OCI-LY7 (cell line): ENCODE measurements around the gene NPIPB6. TPM values are rescaled to one million over a fixed set of nuclear protein-coding genes. Genes with fewer than 3 reads are reported as not detected.
A peak's percentile ranks its signal among the peaks of the same experiment; 100 is the strongest.

Experiments
- BruUV-seq: library from RNA; stranded (reverse); fragments of 400-500 nt; replicated peaks from 2 replicates; lab custom pipeline; 2021; lab: Mats Ljungman, UMichigan
- CTCF ChIA-PET: fragments of 300-600 bp; sonication (Branson Sonifier 250); formaldehyde crosslinking; loops from one replicate; lab custom pipeline; 2022; ENCODE audit warnings: antibody characterized with exemption; ENCODE audit not compliant: unreplicated experiment; lab: Charles Lee
- POLR2A ChIA-PET: fragments of 300-600 bp; sonication (Branson Sonifier 250); formaldehyde crosslinking; loops from one replicate; lab custom pipeline; 2022; ENCODE audit warnings: antibody characterized with exemption; lab: Charles Lee
- DNase-seq: peaks from one replicate; pipeline ENCODE4 v3.0.0-alpha.2; 2015; ENCODE audit warnings: low spot score
- H2AFZ ChIP-seq: fragments of 200-600 bp; sonication (generic), shearing (Covaris generic); 2 replicates; pipeline ENCODE4 v1.6.1; 2014; ENCODE audit warnings: mild to moderate bottlenecking, antibody characterized with exemption, low read length, moderate library complexity
- H3K27ac ChIP-seq: fragments of 200-600 bp; sonication (generic); 2 replicates; pipeline ENCODE4 v1.5.1; 2014; ENCODE audit warnings: mixed run types, low read depth, mild to moderate bottlenecking, moderate library complexity, low read length, inconsistent platforms; ENCODE audit not compliant: poor library complexity, severe bottlenecking
- H3K36me3 ChIP-seq: fragments of 200-600 bp; sonication (generic); 2 replicates; pipeline ENCODE4 v1.6.1; 2014; ENCODE audit warnings: mild to moderate bottlenecking, antibody characterized with exemption, low read length, moderate library complexity, mixed read lengths; ENCODE audit not compliant: insufficient read depth
- H3K4me1 ChIP-seq: fragments of 200-600 bp; sonication (generic); 2 replicates; pipeline ENCODE4 v1.5.1; 2014; ENCODE audit warnings: mild to moderate bottlenecking, low read length; ENCODE audit not compliant: insufficient read depth, poor library complexity, severe bottlenecking
- H3K4me2 ChIP-seq: fragments of 200-600 bp; sonication (generic); 2 replicates; pipeline ENCODE4 v1.6.1; 2014; ENCODE audit warnings: mild to moderate bottlenecking, low read length
- H3K4me3 ChIP-seq: fragments of 200-600 bp; sonication (generic); 2 replicates; pipeline ENCODE4 v1.5.1; 2014; ENCODE audit warnings: mild to moderate bottlenecking, low read depth, low read length; ENCODE audit not compliant: poor library complexity, severe bottlenecking
- H3K79me2 ChIP-seq: fragments of 200-600 bp; sonication (generic); 2 replicates; pipeline ENCODE4 v1.6.1; 2016; ENCODE audit warnings: low read depth, mild to moderate bottlenecking, low read length, moderate library complexity, mixed read lengths; ENCODE audit not compliant: insufficient read depth
- H3K9me2 ChIP-seq: fragments of 200-600 bp; sonication (generic); 2 replicates; pipeline ENCODE4 v1.6.1; 2016; ENCODE audit warnings: mild to moderate bottlenecking, low read length, mixed read lengths; ENCODE audit not compliant: insufficient read depth
- H3K9me3 ChIP-seq: fragments of 200-600 bp; sonication (generic); 2 replicates; pipeline ENCODE4 v1.6.1; 2014; ENCODE audit warnings: mild to moderate bottlenecking, mixed run types, low read length, mixed read lengths
- H4K20me1 ChIP-seq: fragments of 200-600 bp; sonication (generic); 2 replicates; pipeline ENCODE4 v1.6.1; 2014; ENCODE audit warnings: mild to moderate bottlenecking, antibody characterized with exemption, low read length, moderate library complexity, mixed read lengths; ENCODE audit not compliant: insufficient read depth
- CTCF ChIP-seq: fragments of 200-600 bp; sonication (generic); conservative IDR thresholded peaks from 2 replicates; pipeline ENCODE4 v1.5.1; 2014; ENCODE audit warnings: mild to moderate bottlenecking, antibody characterized with exemption, low read length, moderate library complexity, mixed read lengths
- EZH2phosphoT487 ChIP-seq: fragments of 200-600 bp; sonication (generic); IDR thresholded peaks from 2 replicates; pipeline ENCODE4 v1.6.1; 2018; ENCODE audit warnings: low read depth, borderline replicate concordance, mild to moderate bottlenecking, mixed run types, antibody characterized with exemption, low read length, moderate library complexity, mixed read lengths
- intact Hi-C: fragments of 100-400 bp; cut with micrococcal nuclease; formaldehyde crosslinking; loops from one replicate; pipeline ENCODE4 v1.10.0; 2022; ENCODE audit not compliant: unreplicated experiment
- microRNA-seq: library from miRNA; unstranded; fragments of <30 nt; microRNA quantifications from one replicate; pipeline ENCODE4 v1.2.0, GENCODE V29; 2022; ENCODE audit warnings: borderline replicate concordance
- small RNA-seq: library from RNA; depleted of rRNA; stranded (forward); fragments of <200 nt; gene quantifications from one replicate; pipeline ENCODE3, GENCODE V24; 2014
- total RNA-seq, 2 experiments: library from RNA; depleted of rRNA in 1 of 2; stranded (reverse); fragments of >200 nt in 1 of 2; shearing (Covaris generic) in 1 of 2; gene quantifications; 2 replicates each; pipeline ENCODE4 v1.2.3, GENCODE V29; 2014 to 2022

The NPIPB6 gene
- total RNA-seq, 2 experiments from 2014 or later, result 5.3 to 16.1 TPM

DNA sequence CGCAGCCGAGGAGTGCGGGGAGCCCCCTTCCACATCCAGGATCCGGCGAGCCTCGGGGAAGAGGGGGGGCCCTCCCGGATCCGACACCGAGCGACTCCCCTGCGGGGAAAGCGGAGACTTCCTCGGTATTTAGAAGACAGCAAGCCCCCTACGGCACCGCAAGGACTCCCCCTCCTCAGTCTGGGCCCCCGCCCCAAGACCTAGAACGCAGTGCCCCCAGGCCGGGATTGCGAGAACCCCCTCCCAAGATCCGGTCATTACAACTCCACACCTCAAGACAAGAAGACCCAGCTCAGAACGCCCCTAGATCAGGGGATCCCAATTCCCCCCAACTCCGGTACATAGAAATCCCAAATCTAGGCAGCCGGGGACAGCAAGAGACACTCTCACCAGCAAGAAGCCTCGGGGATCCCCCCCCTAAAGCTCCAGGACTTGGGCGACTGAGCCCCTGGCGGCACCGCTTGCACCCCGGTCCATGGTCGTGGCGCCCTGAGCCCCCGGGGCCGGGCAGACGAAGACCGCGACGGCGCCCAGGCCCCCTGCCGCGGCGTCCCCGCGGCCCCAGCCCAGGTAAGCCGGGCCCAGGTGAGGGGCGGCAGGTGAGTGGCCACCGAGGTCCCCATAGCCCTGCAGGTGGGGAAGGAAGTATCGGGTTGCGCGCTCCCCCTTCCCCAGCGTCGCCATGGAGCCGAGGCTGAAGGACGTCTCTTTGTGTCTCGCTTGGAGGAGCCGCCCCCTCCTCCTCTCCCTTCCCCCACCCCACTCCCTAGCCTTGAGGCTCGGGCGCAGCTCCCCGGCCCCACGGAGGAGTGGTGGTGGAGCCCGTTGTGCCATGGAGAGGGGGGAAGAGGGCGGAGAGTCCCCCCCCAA is 70.3 kb downstream of the NPIPB6 start:
- Histone ChIP-seq H2AFZ (peak overlapping the region; percentile 62; the same call in 1 of the 2 replicates), H3K27ac (no peak overlapping the region), H3K79me2 (no peaks in the 10 kb centered on the region), H3K36me3 (no peaks in the 10 kb centered on the region), H3K4me3 (peak overlapping the region; percentile 68), H3K4me1 (peaks cover 17% of the 10 kb centered on the region), H4K20me1 (no peaks in the 10 kb centered on the region; the same call in 1 of the 2 replicates), H3K9me3 (no peaks in the 10 kb centered on the region), H3K9me2 (no peaks in the 10 kb centered on the region), H3K4me2 (peak overlapping the region; percentile 74)
- no TSS peak for BruUV-seq
- ChIA-PET CTCF (no interaction called here), POLR2A (no interaction called here)
- intact Hi-C loops, result no loop called here
- no peak for DNase-seq
- TF ChIP-seq EZH2phosphoT487 (no peak), CTCF (no peak)

Small RNA genes within 50 kb of the gene (microRNA-seq; reads per million reads assigned to microRNA genes)
- not detected for gene MIR6862-1

Small RNA genes within 50 kb of the gene (small RNA-seq; reads per million reads assigned to genes)
- gene AC138904.2, result not detected
- not detected for gene MIR6862-1

Other genes with a start within 250 kb of the NPIPB6 start
- 110 and 130 TPM in 2 replicates for gene XPO6, start 151.5 kb downstream of the NPIPB6 start, total RNA-seq (2014; rRNA removed; shearing (Covaris generic))
- 167 and 186 TPM in 2 replicates for gene XPO6, start 151.5 kb downstream of the NPIPB6 start, total RNA-seq (2022)
- gene SBK1, start 71.0 kb downstream of the NPIPB6 start, total RNA-seq (2014; rRNA removed; shearing (Covaris generic)), result 0.22 and 0.46 TPM in 2 replicates
- gene SBK1, start 71.0 kb downstream of the NPIPB6 start, total RNA-seq (2022), result 0.63 TPM in 2 replicates
- 73.3 and 120 TPM in 2 replicates for gene EIF3CL, start 40.3 kb upstream of the NPIPB6 start, total RNA-seq (2014; rRNA removed; shearing (Covaris generic))
- gene EIF3CL, start 40.3 kb upstream of the NPIPB6 start, total RNA-seq (2022), result 71.1 and 139 TPM in 2 replicates
- gene NPIPB7, start 108.8 kb upstream of the NPIPB6 start, total RNA-seq (2014; rRNA removed; shearing (Covaris generic)), result 0.32 TPM in 1 of 2 replicates, not detected in the other
- 0.98 and 1.1 TPM in 2 replicates for gene NPIPB7, start 108.8 kb upstream of the NPIPB6 start, total RNA-seq (2022)
- 29.7 and 45.5 TPM in 2 replicates for gene CLN3, start 128.6 kb upstream of the NPIPB6 start, total RNA-seq (2014; rRNA removed; shearing (Covaris generic))
- gene CLN3, start 128.6 kb upstream of the NPIPB6 start, total RNA-seq (2022), result 35.2 and 42.3 TPM in 2 replicates
- 0.47 and 1.3 TPM in 2 replicates for gene APOBR, start 131.1 kb upstream of the NPIPB6 start, total RNA-seq (2014; rRNA removed; shearing (Covaris generic))
- 2.5 and 3.4 TPM in 2 replicates for gene APOBR, start 131.1 kb upstream of the NPIPB6 start, total RNA-seq (2022)
- gene IL27, start 143.3 kb upstream of the NPIPB6 start, total RNA-seq (2014; rRNA removed; shearing (Covaris generic)), result not detected in 2 replicates
- gene IL27, start 143.3 kb upstream of the NPIPB6 start, total RNA-seq (2022), result not detected in 2 replicates
- gene NUPR1, start 175.5 kb upstream of the NPIPB6 start, total RNA-seq (2014; rRNA removed; shearing (Covaris generic)), result not detected in 2 replicates
- gene NUPR1, start 175.5 kb upstream of the NPIPB6 start, total RNA-seq (2022), result not detected in 2 replicates
- gene SGF29, start 190.4 kb upstream of the NPIPB6 start, total RNA-seq (2014; rRNA removed; shearing (Covaris generic)), result 21.8 and 32.0 TPM in 2 replicates
- gene SGF29, start 190.4 kb upstream of the NPIPB6 start, total RNA-seq (2022), result 22.6 and 33.1 TPM in 2 replicates
- gene SULT1A2, start 233.5 kb upstream of the NPIPB6 start, total RNA-seq (2014; rRNA removed; shearing (Covaris generic)), result 2.1 and 5.8 TPM in 2 replicates
- 3.0 and 3.7 TPM in 2 replicates for gene SULT1A2, start 233.5 kb upstream of the NPIPB6 start, total RNA-seq (2022)
- 36.1 and 41.0 TPM in 2 replicates for gene SULT1A1, start 246.5 kb upstream of the NPIPB6 start, total RNA-seq (2014; rRNA removed; shearing (Covaris generic))
- gene SULT1A1, start 246.5 kb upstream of the NPIPB6 start, total RNA-seq (2022), result 59.4 and 61.2 TPM in 2 replicates